B cell (primary cell): ENCODE data around the gene RABGAP1L. TPM values are rescaled to one million over a fixed set of nuclear protein-coding genes. Genes with fewer than 3 reads are reported as not detected.

Experiments used
- ATAC-seq: fragments of 200-7000 bp; cut with Tn5 transposase; one replicate; pipeline ENCODE4 v1.10.0; 2021; ENCODE audit warnings: low read depth, mild to moderate bottlenecking, moderate number of reproducible peaks, moderate library complexity
- CTCF ChIA-PET: fragments of 350-600 bp; sonication (Branson Sonifier 250); formaldehyde crosslinking; loops from one replicate; lab custom pipeline; 2021; ENCODE audit warnings: antibody characterized with exemption, inconsistent platforms; lab: Charles Lee
- POLR2A ChIA-PET: fragments of 350-600 bp; sonication (Branson Sonifier 250); formaldehyde crosslinking; loops from one replicate; lab custom pipeline; 2021; ENCODE audit warnings: antibody characterized with exemption; lab: Charles Lee
- DNase-seq: peaks from one replicate; pipeline ENCODE4 v3.0.0; 2013
- H2AFZ ChIP-seq: 2 replicates; pipeline ENCODE4 v1.6.1; 2012; ENCODE audit warnings: mild to moderate bottlenecking, low read depth, low read length; ENCODE audit not compliant: insufficient read depth, poor library complexity, severe bottlenecking
- H3K27ac ChIP-seq, 2 donors: 1 replicate in 1 of 2; 2 replicates in 1 of 2; pipeline ENCODE4 v1.5.1; 2012 to 2013; ENCODE audit warnings: low read length in 2 of 2, mild to moderate bottlenecking in 2 of 2, moderate library complexity in 1 of 2
- H3K27me3 ChIP-seq, 4 experiments: fragments of 200-600 bp in 1 of 4; sonication (generic) in 1 of 4; replicated peaks in 1 of 4; 1 replicate in 2 of 4; 2 replicates in 2 of 4; pipeline versions ENCODE4 v1.6.1 to v1.7.0; 2013 to 2016; ENCODE audit warnings: low read length in 3 of 4, mild to moderate bottlenecking in 2 of 4, mixed read lengths in 1 of 4, moderate library complexity in 1 of 4; ENCODE audit not compliant: insufficient read depth in 4 of 4, control insufficient read depth in 3 of 4; ENCODE audit errors: control extremely low read depth in 1 of 4
- H3K36me3 ChIP-seq, 2 experiments: replicated peaks in 1 of 2; 1 replicate in 1 of 2; 2 replicates in 1 of 2; pipeline versions ENCODE4 v1.6.1 to v1.7.1; 2013; ENCODE audit warnings: low read length in 1 of 2; ENCODE audit not compliant: insufficient read depth in 2 of 2, control insufficient read depth in 1 of 2; ENCODE audit errors: control extremely low read depth in 1 of 2, extremely low read depth in 1 of 2
- H3K4me1 ChIP-seq, 2 donors: fragments of 200-600 bp in 1 of 2; sonication (generic) in 1 of 2; 1 replicate in 1 of 2; 2 replicates in 1 of 2; pipeline versions ENCODE4 v1.5.1 to v1.6.1; 2013 to 2017; ENCODE audit warnings: low read length in 2 of 2; ENCODE audit not compliant: control insufficient read depth in 2 of 2, insufficient read depth in 2 of 2
- H3K4me2 ChIP-seq: replicated peaks from 2 replicates; pipeline ENCODE3; 2012; ENCODE audit warnings: mild to moderate bottlenecking, low read depth, low read length; ENCODE audit not compliant: poor library complexity, severe bottlenecking
- H3K4me3 ChIP-seq, 5 experiments: fragments of 200-600 bp in 1 of 5; sonication (generic) in 1 of 5; 1 replicate in 3 of 5; 2 replicates in 2 of 5; pipeline versions ENCODE4 v1.5.1 to v1.7.0; 2011 to 2016; ENCODE audit warnings: low read length in 4 of 5, mild to moderate bottlenecking in 4 of 5, low read depth in 2 of 5, control low read depth in 1 of 5, moderate library complexity in 1 of 5; ENCODE audit not compliant: insufficient read depth in 1 of 5; ENCODE audit errors: control extremely low read depth in 1 of 5, extremely low read depth in 1 of 5
- H3K79me2 ChIP-seq: fragments of 200-600 bp; sonication (generic); one replicate; pipeline ENCODE4 v1.6.0; 2016; ENCODE audit warnings: low read length; ENCODE audit not compliant: control insufficient read depth, insufficient read depth
- H3K9ac ChIP-seq: fragments of 200-600 bp; sonication (generic); 2 replicates; pipeline ENCODE4 v1.6.1; 2017; ENCODE audit warnings: mild to moderate bottlenecking, low read length, moderate library complexity
- H3K9me3 ChIP-seq, 3 donors: one replicate each; pipeline versions ENCODE4 v1.6.1 to v1.7.1; 2013; ENCODE audit warnings: low read length in 2 of 3; ENCODE audit not compliant: control insufficient read depth in 2 of 3, insufficient read depth in 1 of 3; ENCODE audit errors: control extremely low read depth in 1 of 3
- H4K20me1 ChIP-seq: 2 replicates; pipeline ENCODE4 v1.6.0; 2012; ENCODE audit warnings: mild to moderate bottlenecking, low read length; ENCODE audit not compliant: insufficient read depth, control insufficient read depth, poor library complexity, severe bottlenecking
- H3K27ac Mint-ChIP-seq: one replicate; pipeline ENCODE4 v1.8.0; 2021; ENCODE audit warnings: mixed read lengths
- H3K27me3 Mint-ChIP-seq: one replicate; pipeline ENCODE4 v1.8.0; 2021; ENCODE audit warnings: mixed read lengths
- H3K4me1 Mint-ChIP-seq: one replicate; pipeline ENCODE4 v1.8.0; 2021; ENCODE audit warnings: mixed read lengths
- H3K4me3 Mint-ChIP-seq: one replicate; pipeline ENCODE4 v1.8.0; 2021; ENCODE audit warnings: mixed read lengths
- H3K9me3 Mint-ChIP-seq: one replicate; pipeline ENCODE4 v1.8.0; 2022; ENCODE audit warnings: mixed read lengths; ENCODE audit not compliant: insufficient read depth
- CTCF ChIP-seq: fragments of 200-600 bp; IDR thresholded peaks from one replicate; pipeline ENCODE4 v1.8.0; 2022; ENCODE audit warnings: antibody characterized with exemption, mild to moderate bottlenecking
- EZH2 ChIP-seq: IDR thresholded peaks from 2 replicates; pipeline ENCODE4 v1.6.1; 2012; ENCODE audit warnings: borderline replicate concordance, low read depth, mild to moderate bottlenecking, moderate library complexity, low read length; ENCODE audit not compliant: insufficient read depth, poor library complexity, severe bottlenecking
- WGBS: methylation state at CpG from one replicate; pipeline ENCODE4 v1.1.5; 2013; ENCODE audit warnings: missing lambda C conversion rate; ENCODE audit not compliant: insufficient coverage; 5-methylcytosine and 5-hydroxymethylcytosine counted together
- intact Hi-C: fragments of 100-400 bp; cut with micrococcal nuclease; formaldehyde crosslinking; loops from one replicate; pipeline ENCODE4 v1.10.0; 2022
- polyA plus RNA-seq: library from polyadenylated mRNA; depleted of rRNA; stranded (reverse); fragments of >200 nt; gene quantifications from 2 replicates; pipeline ENCODE4 v1.2.3, GENCODE V29; 2012
- total RNA-seq, 2 donors: library from RNA; stranded (reverse); fragments of 120-200 nt in 1 of 2; gene quantifications; 1 replicate in 1 of 2; 2 replicates in 1 of 2; pipeline versions ENCODE4 v1.2.3 to v1.2.4, GENCODE V29; 2013 to 2022

Gene RABGAP1L
- total and polyA plus RNA-seq, 2 donors (not counting 1 experiment from before 2014, with no cell fraction given) = 34.9 to 159 TPM

GRCh38 chr1:174666248-174666647 lies 506.9 kb downstream of the RABGAP1L start:
- TF ChIP-seq EZH2 (no peak), CTCF (no peak)
- 100% methylated on average over 2 of the region's 3 CpGs for WGBS

DNA sequence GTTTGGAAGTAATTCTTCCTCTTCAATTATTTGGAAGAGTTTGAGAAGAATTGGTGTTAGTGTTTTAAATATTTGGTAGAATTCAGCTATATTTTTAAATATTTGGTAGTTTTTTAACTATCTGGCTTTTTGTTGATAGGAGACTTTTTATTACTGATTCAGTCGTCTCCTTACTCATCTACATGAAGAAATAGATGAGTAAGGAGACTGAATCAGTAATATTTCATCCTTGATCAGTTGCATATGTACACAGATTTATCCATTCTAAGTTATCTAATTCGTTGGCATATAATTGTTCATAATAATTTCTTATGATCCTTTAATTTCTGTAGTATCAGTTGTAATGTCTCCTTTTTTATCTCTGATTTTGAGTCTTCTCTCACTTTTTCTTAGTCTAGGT lies 512.5 kb downstream of the RABGAP1L start:
- POLR2A ChIA-PET = no interaction called here
- no peak overlapping the region for H3K27ac ChIP-seq
- no peaks in the 10 kb centered on the region for H4K20me1 ChIP-seq
- Mint-ChIP-seq H3K27ac (no peak overlapping the region), H3K27me3 (no peaks in the 10 kb centered on the region), H3K4me1 (peaks cover 2% of the 10 kb centered on the region), H3K9me3 (peaks cover 11% of the 10 kb centered on the region), H3K4me3 (no peak overlapping the region)
- H3K9ac ChIP-seq = no peak overlapping the region
- peaks cover 0 to 4% of the 10 kb centered on the region in 2 experiments for H3K36me3 ChIP-seq
- no peak overlapping the region for H3K4me3 ChIP-seq
- no CpG with 5 or more reads among the region's 2 CpGs for WGBS
- CTCF ChIA-PET = no interaction called here
- ATAC-seq (no peak), DNase-seq (no peak)
- no peaks in the 10 kb centered on the region for H3K4me1 ChIP-seq
- H3K9me3 ChIP-seq = peaks cover 0 to 11% (median 4%) of the 10 kb centered on the region in 3 donors
- H2AFZ ChIP-seq = no peak overlapping the region
- no peaks in the 10 kb centered on the region for H3K27me3 ChIP-seq
- TF ChIP-seq CTCF (no peak), EZH2 (no peak)
- intact Hi-C loops = no loop called here
- H3K4me2 ChIP-seq = no peak overlapping the region
- no peaks in the 10 kb centered on the region for H3K79me2 ChIP-seq

More at GRCh38 chr1:174666248-174666647, 506.9 kb downstream of the RABGAP1L start:
- peaks cover 2 to 6% of the 10 kb centered on the region in 2 experiments for H3K36me3 ChIP-seq
- Mint-ChIP-seq H3K27ac (no peak overlapping the region), H3K4me1 (no peaks in the 10 kb centered on the region), H3K27me3 (no peaks in the 10 kb centered on the region), H3K4me3 (no peak overlapping the region), H3K9me3 (peaks cover 11% of the 10 kb centered on the region)
- DNase-seq (no peak), ATAC-seq (no peak)
- peaks cover 0 to 11% (median 3%) of the 10 kb centered on the region in 3 donors for H3K9me3 ChIP-seq
- no peak overlapping the region for H2AFZ ChIP-seq
- ChIA-PET CTCF (no interaction called here), POLR2A (no interaction called here)
- no peak overlapping the region for H3K27ac ChIP-seq
- intact Hi-C loops = no loop called here
- no peaks in the 10 kb centered on the region for H4K20me1 ChIP-seq
- H3K27me3 ChIP-seq = no peaks in the 10 kb centered on the region
- no peaks in the 10 kb centered on the region for H3K79me2 ChIP-seq
- no peak overlapping the region for H3K4me2 ChIP-seq
- no peaks in the 10 kb centered on the region for H3K4me1 ChIP-seq
- H3K4me3 ChIP-seq = no peak overlapping the region
- no peak overlapping the region for H3K9ac ChIP-seq
